HEK293 (cell line): ENCODE measurements around the gene S1PR1.

Source experiments
- BCL11B ChIP-seq: fragments of 450-650 bp; formaldehyde crosslinking; IDR thresholded peaks from 2 replicates; pipeline ENCODE4 v1.5.1; 2016; ENCODE audit warnings: low read depth, missing biosample characterization, missing genetic modification characterization
- EGR2 ChIP-seq: fragments of 450-650 bp; formaldehyde crosslinking; IDR thresholded peaks from 2 replicates; pipeline ENCODE4 v1.5.1; 2016; ENCODE audit warnings: low read depth, missing biosample characterization, missing genetic modification characterization
- GLI4 ChIP-seq: fragments of 450-650 bp; formaldehyde crosslinking; IDR thresholded peaks from 2 replicates; pipeline ENCODE4 v1.5.1; 2016; ENCODE audit warnings: missing biosample characterization, missing genetic modification characterization
- HIC1 ChIP-seq: fragments of 450-650 bp; formaldehyde crosslinking; IDR thresholded peaks from 2 replicates; pipeline ENCODE4 v1.5.1; 2016; ENCODE audit warnings: missing biosample characterization, missing genetic modification characterization
- HOXD13 ChIP-seq: sonication (generic); formaldehyde crosslinking; IDR thresholded peaks from 2 replicates; pipeline ENCODE4 v1.8.0; 2022; ENCODE audit warnings: missing genetic modification reagents, borderline replicate concordance
- IKZF3 ChIP-seq: fragments of 450-650 bp; IDR thresholded peaks from 2 replicates; pipeline ENCODE4 v1.5.0; 2018; ENCODE audit warnings: missing biosample characterization, mild to moderate bottlenecking, missing genetic modification characterization, moderate library complexity
- MEIS1 ChIP-seq: sonication (generic); formaldehyde crosslinking; IDR thresholded peaks from 2 replicates; pipeline ENCODE4 v1.8.1; 2022; ENCODE audit warnings: missing genetic modification reagents, mild to moderate bottlenecking, borderline replicate concordance
- OSR2 ChIP-seq: fragments of 450-650 bp; formaldehyde crosslinking; IDR thresholded peaks from 2 replicates; pipeline ENCODE4 v1.5.1; 2016; ENCODE audit warnings: missing biosample characterization, missing genetic modification characterization
- OVOL3 ChIP-seq: fragments of 450-650 bp; formaldehyde crosslinking; IDR thresholded peaks from 2 replicates; pipeline ENCODE4 v1.5.1; 2016; ENCODE audit warnings: missing biosample characterization, missing genetic modification characterization
- PRDM4 ChIP-seq: fragments of 450-650 bp; formaldehyde crosslinking; IDR thresholded peaks from 2 replicates; pipeline ENCODE4 v1.5.1; 2017; ENCODE audit warnings: missing biosample characterization, missing genetic modification characterization
- SCRT2 ChIP-seq: fragments of 450-650 bp; formaldehyde crosslinking; IDR thresholded peaks from 2 replicates; pipeline ENCODE4 v1.5.1; 2016; ENCODE audit warnings: missing biosample characterization, missing genetic modification characterization
- ZBTB11 ChIP-seq: fragments of 450-650 bp; formaldehyde crosslinking; conservative IDR thresholded peaks from 2 replicates; pipeline ENCODE4 v1.5.1; 2016; ENCODE audit warnings: low read depth, missing biosample characterization, missing genetic modification characterization
- ZBTB7A ChIP-seq: fragments of 450-650 bp; formaldehyde crosslinking; IDR thresholded peaks from 2 replicates; pipeline ENCODE4 v1.5.1; 2016; ENCODE audit warnings: low read depth, missing biosample characterization, missing genetic modification characterization
- ZEB2 ChIP-seq: fragments of 450-650 bp; formaldehyde crosslinking; IDR thresholded peaks from 2 replicates; pipeline ENCODE4 v1.5.1; 2016; ENCODE audit warnings: missing biosample characterization, missing genetic modification characterization
- ZIC2 ChIP-seq: fragments of 450-650 bp; formaldehyde crosslinking; IDR thresholded peaks from 2 replicates; pipeline ENCODE4 v1.5.1; 2016; ENCODE audit warnings: missing biosample characterization, missing genetic modification characterization
- ZNF10 ChIP-seq: fragments of 450-650 bp; formaldehyde crosslinking; IDR thresholded peaks from 2 replicates; pipeline ENCODE4 v1.5.1; 2017; ENCODE audit warnings: missing biosample characterization, missing genetic modification characterization
- ZNF114 ChIP-seq: fragments of 450-650 bp; formaldehyde crosslinking; IDR thresholded peaks from 2 replicates; pipeline ENCODE4 v1.5.0; 2017; ENCODE audit warnings: missing biosample characterization, missing genetic modification characterization
- ZNF140 ChIP-seq: fragments of 450-650 bp; formaldehyde crosslinking; IDR thresholded peaks from 2 replicates; pipeline ENCODE4 v1.5.1; 2016; ENCODE audit warnings: missing biosample characterization, missing genetic modification characterization
- ZNF211 ChIP-seq: fragments of 450-650 bp; formaldehyde crosslinking; IDR thresholded peaks from 2 replicates; pipeline ENCODE4 v1.5.1; 2016; ENCODE audit warnings: low read depth, missing biosample characterization, missing genetic modification characterization
- ZNF223 ChIP-seq: fragments of 450-650 bp; formaldehyde crosslinking; IDR thresholded peaks from 2 replicates; pipeline ENCODE4 v1.5.1; 2016; ENCODE audit warnings: missing biosample characterization, missing genetic modification characterization
- ZNF280C ChIP-seq: fragments of 450-650 bp; formaldehyde crosslinking; IDR thresholded peaks from 2 replicates; pipeline ENCODE4 v1.5.1; 2016; ENCODE audit warnings: missing biosample characterization, missing genetic modification characterization
- ZNF394 ChIP-seq: fragments of 450-650 bp; formaldehyde crosslinking; IDR thresholded peaks from 2 replicates; pipeline ENCODE4 v1.5.1; 2016; ENCODE audit warnings: missing biosample characterization, missing genetic modification characterization, mild to moderate bottlenecking, moderate library complexity, borderline replicate concordance
- ZNF426 ChIP-seq: fragments of 450-650 bp; formaldehyde crosslinking; IDR thresholded peaks from 2 replicates; pipeline ENCODE4 v1.5.1; 2017; ENCODE audit warnings: missing biosample characterization, missing genetic modification characterization, mild to moderate bottlenecking, inconsistent platforms, moderate library complexity
- ZNF529 ChIP-seq: fragments of 450-650 bp; formaldehyde crosslinking; IDR thresholded peaks from 2 replicates; pipeline ENCODE4 v1.5.1; 2017; ENCODE audit warnings: missing genetic modification characterization, missing biosample characterization; ENCODE audit not compliant: insufficient replicate concordance
- ZNF571 ChIP-seq: fragments of 450-650 bp; formaldehyde crosslinking; IDR thresholded peaks from 2 replicates; pipeline ENCODE4 v1.5.0; 2017; ENCODE audit warnings: missing biosample characterization, missing genetic modification characterization
- ZNF624 ChIP-seq: fragments of 450-650 bp; formaldehyde crosslinking; IDR thresholded peaks from 2 replicates; pipeline ENCODE4 v1.5.1; 2017; ENCODE audit warnings: missing biosample characterization, missing genetic modification characterization
- ZNF660 ChIP-seq: fragments of 450-650 bp; IDR thresholded peaks from 2 replicates; pipeline ENCODE4 v1.5.1; 2018; ENCODE audit warnings: missing biosample characterization, mild to moderate bottlenecking, missing genetic modification characterization
- ZNF670 ChIP-seq: fragments of 450-650 bp; formaldehyde crosslinking; IDR thresholded peaks from 2 replicates; pipeline ENCODE4 v1.5.1; 2016; ENCODE audit warnings: missing biosample characterization, missing genetic modification characterization, low read depth
- ZNF785 ChIP-seq: fragments of 450-650 bp; formaldehyde crosslinking; IDR thresholded peaks from 2 replicates; pipeline ENCODE4 v1.5.1; 2016; ENCODE audit warnings: missing biosample characterization, missing genetic modification characterization
- ZNF791 ChIP-seq: fragments of 450-650 bp; formaldehyde crosslinking; IDR thresholded peaks from 2 replicates; pipeline ENCODE4 v1.5.1; 2016; ENCODE audit warnings: missing biosample characterization, missing genetic modification characterization
- ZSCAN4 ChIP-seq: fragments of 450-650 bp; formaldehyde crosslinking; IDR thresholded peaks from 2 replicates; pipeline ENCODE4 v1.5.1; 2017; ENCODE audit warnings: missing biosample characterization, missing genetic modification characterization

S1PR1 gene

GRCh38 chr1:101238681-101239094 is 1.9 kb downstream of the S1PR1 start (continued):
- TF ChIP-seq ZBTB11 (tag by site-specific recombination) (no peak), ZEB2 (tag by site-specific recombination) (no peak; the same call in 1 of the 2 replicates), IKZF3 (peak; percentile 94), ZSCAN4 (tag by site-specific recombination) (no peak), ZNF791 (tag by site-specific recombination) (no peak), ZNF571 (tag by site-specific recombination) (no peak), ZNF211 (tag by site-specific recombination) (no peak), ZNF785 (tag by site-specific recombination) (no peak), PRDM4 (no peak), MEIS1 (CRISPR knock-in tag) (no peak), ZNF10 (peak; percentile 53; the same call in 1 of the 2 replicates), HOXD13 (no peak), BCL11B (tag by site-specific recombination) (no peak; the same call in 1 of the 2 replicates), EGR2 (tag by site-specific recombination) (no peak), ZNF114 (tag by site-specific recombination) (no peak), ZNF624 (tag by site-specific recombination) (no peak), ZNF529 (tag by site-specific recombination) (no peak), OSR2 (tag by site-specific recombination) (no peak), ZNF280C (tag by site-specific recombination) (no peak), ZNF660 (peak; percentile 83), ZBTB7A (no peak), ZNF223 (tag by site-specific recombination) (no peak), SCRT2 (tag by site-specific recombination) (no peak), ZNF140 (tag by site-specific recombination) (no peak), GLI4 (tag by site-specific recombination) (no peak), ZNF394 (tag by site-specific recombination) (no peak), ZNF426 (tag by site-specific recombination) (no peak), ZNF670 (no peak), HIC1 (tag by site-specific recombination) (peak; percentile 97), ZIC2 (tag by site-specific recombination) (peak; percentile 95), OVOL3 (no peak)
